GM10248 (cell line): ENCODE results near the gene FUT1.

ENCODE experiments used
- CTCF ChIA-PET: fragments of 300-600 bp; sonication (Branson Sonifier 250); formaldehyde crosslinking; extraction: SDS; loops from one replicate; lab custom pipeline; 2021; ENCODE audit warnings: antibody characterized with exemption; lab: Yijun Ruan, JAX
- POLR2A ChIA-PET: fragments of 350-650 bp; sonication (Branson Sonifier 250); formaldehyde crosslinking; extraction: SDS; loops from one replicate; lab custom pipeline; 2020; ENCODE audit warnings: antibody characterized with exemption; lab: Yijun Ruan, JAX
- DNase-seq: peaks from one replicate; pipeline ENCODE4 v3.0.0; 2012; ENCODE audit errors: extremely low spot score
- CTCF ChIP-seq: IDR thresholded peaks from 2 replicates; pipeline ENCODE4 v1.5.1; 2012; ENCODE audit warnings: mild to moderate bottlenecking, low read depth; ENCODE audit errors: extremely low read depth, missing control alignments, control extremely low read depth

Gene FUT1

GRCh38 chr19:48698046-48698445 is 54.4 kb downstream of the FUT1 start:
- TF ChIP-seq CTCF: no peak
- DNase-seq: no peak
- ChIA-PET CTCF (interaction anchor here (1.6 kb wide), 1 partner anchor 53 kb away, joined by 3 read pairs; no protein-coding TSS in a partner anchor), POLR2A (no interaction called here)
